K562 (cell line): ENCODE measurements around the gene RHOC. TPM values are rescaled to one million over a fixed set of nuclear protein-coding genes. Genes with fewer than 3 reads are reported as not detected.
A peak's percentile ranks its signal among the peaks of the same experiment; 100 is the strongest.

ENCODE experiments used
- BRCA1 ChIP-seq, 2 experiments: fragments of 450-650 bp in 1 of 2; sonication (generic) in 1 of 2; formaldehyde crosslinking in 1 of 2; IDR thresholded peaks; 2 replicates each; pipeline versions ENCODE4 v1.5.0 to v1.6.1; 2017 to 2020; ENCODE audit warnings: mild to moderate bottlenecking in 1 of 2, missing genetic modification reagents in 1 of 2
- CAMTA2 ChIP-seq: fragments of 250-450 bp; sonication (Bioruptor Pico); conservative IDR thresholded peaks from 2 replicates; pipeline ENCODE4 v1.5.1; 2022
- CREB1 ChIP-seq, 2 experiments: sonication (generic) in 1 of 2; formaldehyde crosslinking in 1 of 2; IDR thresholded peaks; 2 replicates each; pipeline versions ENCODE4 v1.6.1 to v1.8.0; 2012 to 2022; ENCODE audit warnings: inconsistent platforms in 1 of 2, mild to moderate bottlenecking in 1 of 2, missing genetic modification reagents in 1 of 2, moderate library complexity in 1 of 2
- CREM ChIP-seq: IDR thresholded peaks from 2 replicates; pipeline ENCODE4 v1.6.1; 2014; ENCODE audit warnings: antibody characterized with exemption, low read depth
- DIDO1 ChIP-seq: fragments of 450-650 bp; IDR thresholded peaks from 2 replicates; pipeline ENCODE4 v1.6.1; 2016; ENCODE audit warnings: low read depth, missing biosample characterization, missing genetic modification characterization
- ELF1 ChIP-seq: fragments of 200-800 bp; sonication (Bioruptor generic); IDR thresholded peaks from 2 replicates; pipeline ENCODE4 v1.6.1; 2016; ENCODE audit warnings: missing genetic modification characterization, missing compliant biosample characterization
- FOXJ3 ChIP-seq: sonication (generic); formaldehyde crosslinking; IDR thresholded peaks from 2 replicates; pipeline ENCODE4 v1.4.0; 2020; ENCODE audit warnings: mild to moderate bottlenecking, missing genetic modification reagents
- HDAC8 ChIP-seq: fragments of 450-650 bp; IDR thresholded peaks from 2 replicates; pipeline ENCODE4 v1.6.1; 2016; ENCODE audit warnings: mild to moderate bottlenecking, missing genetic modification characterization, moderate library complexity, missing compliant biosample characterization
- HES1 ChIP-seq: fragments of 450-650 bp; IDR thresholded peaks from 2 replicates; pipeline ENCODE4 v1.6.1; 2016; ENCODE audit warnings: low read depth, mild to moderate bottlenecking, moderate library complexity
- HEY1 ChIP-seq: fragments of 250-450 bp; sonication (Bioruptor Pico); IDR thresholded peaks from 2 replicates; pipeline ENCODE4 v1.5.0; 2020; ENCODE audit warnings: mild to moderate bottlenecking, moderate library complexity, borderline replicate concordance
- HOMEZ ChIP-seq: fragments of 250-450 bp; sonication (Bioruptor Pico); IDR thresholded peaks from 2 replicates; pipeline ENCODE4 v1.4.0; 2020; ENCODE audit warnings: mild to moderate bottlenecking, moderate library complexity
- MAFF ChIP-seq: IDR thresholded peaks from 2 replicates; pipeline ENCODE4 v1.6.1; 2012; ENCODE audit warnings: low read length, improper control_type of control experiment
- MCM5 ChIP-seq: fragments of 450-650 bp; IDR thresholded peaks from 2 replicates; pipeline ENCODE4 v1.6.1; 2016; ENCODE audit warnings: low read depth
- MEF2A ChIP-seq: IDR thresholded peaks from 2 replicates; pipeline ENCODE4 v1.6.1; 2011; ENCODE audit warnings: low read depth, mild to moderate bottlenecking, low read length, moderate library complexity; ENCODE audit not compliant: control insufficient read depth
- NR2C2 ChIP-seq, 2 experiments: fragments of 200-800 bp in 1 of 2; sonication (Bioruptor generic) in 1 of 2; sonication (generic) in 1 of 2; formaldehyde crosslinking in 1 of 2; IDR thresholded peaks; 2 replicates each; pipeline versions ENCODE4 v1.6.1 to v1.8.0; 2016 to 2022; ENCODE audit warnings: mild to moderate bottlenecking in 1 of 2, missing compliant biosample characterization in 1 of 2, missing genetic modification characterization in 1 of 2, missing genetic modification reagents in 1 of 2
- PHB ChIP-seq: fragments of 250-450 bp; sonication (Bioruptor Pico); IDR thresholded peaks from 2 replicates; pipeline ENCODE4 v1.5.0; 2021
- RFX5 ChIP-seq: IDR thresholded peaks from 2 replicates; pipeline ENCODE4 v1.6.1; 2011; ENCODE audit warnings: low read depth, mild to moderate bottlenecking, improper control_type of control experiment, low read length
- SIN3B ChIP-seq: fragments of 450-650 bp; IDR thresholded peaks from 2 replicates; pipeline ENCODE4 v1.6.1; 2017; ENCODE audit warnings: low read depth, mild to moderate bottlenecking, moderate library complexity
- SMAD4 ChIP-seq: fragments of 250-450 bp; sonication (Bioruptor Pico); conservative IDR thresholded peaks from 2 replicates; pipeline ENCODE4 v1.8.0; 2021; ENCODE audit warnings: inconsistent platforms, mild to moderate bottlenecking, moderate library complexity
- SREBF1 ChIP-seq: fragments of 150-350 bp; IDR thresholded peaks from 2 replicates; pipeline ENCODE4 v1.6.1; 2014; ENCODE audit warnings: antibody characterized with exemption, low read depth, low read length, borderline replicate concordance
- TAF9B ChIP-seq: fragments of 450-650 bp; IDR thresholded peaks from 2 replicates; pipeline ENCODE4 v1.6.1; 2018; ENCODE audit warnings: mild to moderate bottlenecking; ENCODE audit not compliant: partially characterized antibody
- USF1 ChIP-seq: sonication (generic); formaldehyde crosslinking; IDR thresholded peaks from 2 replicates; pipeline ENCODE4 v1.9.0; 2022; ENCODE audit warnings: mild to moderate bottlenecking, missing genetic modification reagents
- XRCC3 ChIP-seq: fragments of 450-650 bp; IDR thresholded peaks from 2 replicates; pipeline ENCODE4 v1.6.1; 2017; ENCODE audit warnings: mild to moderate bottlenecking, moderate library complexity
- YBX1 ChIP-seq: fragments of 450-650 bp; IDR thresholded peaks from 2 replicates; pipeline ENCODE4 v1.7.1; 2016; ENCODE audit warnings: mild to moderate bottlenecking
- ZKSCAN8 ChIP-seq: fragments of 200-800 bp; sonication (Bioruptor generic); IDR thresholded peaks from 2 replicates; pipeline ENCODE4 v1.6.1; 2016; ENCODE audit warnings: missing genetic modification characterization, missing compliant biosample characterization
- ZNF165 ChIP-seq: fragments of 250-450 bp; sonication (Bioruptor Pico); IDR thresholded peaks from 2 replicates; pipeline ENCODE4 v1.4.0; 2020; ENCODE audit warnings: borderline replicate concordance
- ZNF3 ChIP-seq: fragments of 250-450 bp; sonication (Bioruptor Pico); IDR thresholded peaks from 2 replicates; pipeline ENCODE4 v1.5.0; 2021; ENCODE audit warnings: mild to moderate bottlenecking, moderate library complexity
- ZNF668 ChIP-seq: fragments of 250-450 bp; sonication (Bioruptor Pico); IDR thresholded peaks from 2 replicates; pipeline ENCODE4 v1.8.0; 2022; ENCODE audit warnings: mild to moderate bottlenecking, inconsistent platforms
- polyA plus RNA-seq, 8 experiments: library from polyadenylated mRNA; depleted of rRNA in 4 of 8; stranded (reverse) in 5 of 8; unstranded in 3 of 8; fragments of >200 nt; fragmentation: Nextera tagmentation in 2 of 8; fragmentation: Illumina TruSeq in 1 of 8; extraction: Ambion mirVana in 2 of 8; extraction: Trizol in 1 of 8; gene quantifications; 2 replicates each; pipeline versions ENCODE4 v1.2.1 to v1.2.3, GENCODE V29; 2011 to 2014; ENCODE audit warnings: inconsistent platforms in 1 of 8, missing spikeins in 1 of 8
- total RNA-seq, 7 experiments: library from RNA; depleted of rRNA in 6 of 7; stranded (reverse); fragments of >200 nt in 6 of 7; fragmentation: Illumina TruSeq in 2 of 7; extraction: Trizol in 2 of 7; gene quantifications; 2 replicates each; pipeline versions ENCODE4 v1.2.1 to v1.2.3, GENCODE V29; 2011 to 2021; ENCODE audit warnings: low replicate concordance in 1 of 7

Gene RHOC
- total and polyA plus RNA-seq, 9 of the 15 experiments (the other 6 are each of a cell fraction or from before 2014, with no cell fraction given): 35.2 to 364 (median 204) TPM

- TF ChIP-seq CREB1 (IDR thresholded peaks at IDR 0.05) (no peak), CREB1 (CRISPR knock-in tag; IDR thresholded peaks at IDR 0.05) (no peak), MCM5 (no peak), YBX1 (no peak), MEF2A (no peak), ZNF165 (CRISPR knock-in tag) (no peak), HOMEZ (CRISPR knock-in tag) (no peak), ZKSCAN8 (CRISPR knock-in tag) (no peak), RFX5 (no peak), NR2C2 (CRISPR knock-in tag; IDR thresholded peaks at IDR 0.05) (peak; percentile 53; the same call in 1 of the 2 replicates), NR2C2 (tag; IDR thresholded peaks at IDR 0.05) (peak; percentile 77), PHB (CRISPR knock-in tag) (peak; percentile 95), FOXJ3 (CRISPR knock-in tag) (no peak), SMAD4 (no peak), XRCC3 (no peak), ELF1 (no peak), CAMTA2 (peak; percentile 83; the same call in 1 of the 2 replicates), TAF9B (peak; percentile 70), ZNF3 (CRISPR knock-in tag) (0 out of 2 replicates have a peak, but pooled peaks have one; percentile 6), HDAC8 (tag) (no peak), MAFF (no peak), ZNF668 (no peak), USF1 (CRISPR knock-in tag) (no peak), SIN3B (no peak), SREBF1 (no peak), BRCA1 (IDR thresholded peaks at IDR 0.05) (no peak), BRCA1 (CRISPR knock-in tag; IDR thresholded peaks at IDR 0.05) (no peak), CREM (no peak; the same call in 1 of the 2 replicates), HES1 (no peak), DIDO1 (tag) (no peak), HEY1 (CRISPR knock-in tag) (peak; percentile 74; the same call in 1 of the 2 replicates)
Measured at GRCh38 chr1:112674440-112674985, 32.4 kb downstream of the RHOC start, which contains the start of gene MOV10 (continued).
